HG03108 (cell line): ENCODE measurements around the gene TMEM176B.
"Not testable (repeated sequence)": the region's sequence is repeated elsewhere in the genome, so short reads cannot be mapped to it uniquely, and the experiment has no call there.

ENCODE experiments used
- ATAC-seq: cut with Tn5 transposase; IDR thresholded peaks from one replicate; pipeline ENCODE4 v1.9.1; 2021; ENCODE audit warnings: moderate library complexity; ENCODE audit not compliant: unreplicated experiment

The TMEM176B gene

GRCh38 chr7:150823484-150824126 lies 23.4 kb upstream of the TMEM176B start:
- no peak for ATAC-seq

- no peak for ATAC-seq
These were observed 22.9 kb upstream of the TMEM176B start for GRCh38 chr7:150823043-150823442.

GRCh38 chr7:150820578-150821198 lies 20.5 kb upstream of the TMEM176B start:
- no peak for ATAC-seq

GRCh38 chr7:150820148-150820547 lies 20.0 kb upstream of the TMEM176B start:
- ATAC-seq, result no peak

- no peak for ATAC-seq
These were observed 18.8 kb upstream of the TMEM176B start for GRCh38 chr7:150818971-150819370.

- ATAC-seq, result no peak
These were observed 14.3 kb upstream of the TMEM176B start for GRCh38 chr7:150814328-150815001.

- ATAC-seq, result not testable (repeated sequence)
These were observed 7.7 kb upstream of the TMEM176B start for GRCh38 chr7:150807616-150808438.

- no peak for ATAC-seq
These were observed 6.7 kb upstream of the TMEM176B start for GRCh38 chr7:150806863-150807262.

- no peak for ATAC-seq
These were observed 6.3 kb upstream of the TMEM176B start for GRCh38 chr7:150806454-150806853.

- no peak for ATAC-seq
These were observed 5.7 kb upstream of the TMEM176B start for GRCh38 chr7:150805864-150806263.

GRCh38 chr7:150804802-150805201 lies 4.6 kb upstream of the TMEM176B start:
- ATAC-seq, result no peak

GRCh38 chr7:150803161-150803860 lies 3.1 kb upstream of the TMEM176B start:
- no peak for ATAC-seq

- no peak for ATAC-seq
These were observed 2.0 kb upstream of the TMEM176B start for GRCh38 chr7:150801946-150802771.

- ATAC-seq, result no peak
These were observed 1.2 kb upstream of the TMEM176B start for GRCh38 chr7:150801242-150801945.

- ATAC-seq, result no peak
These were observed 547 bp upstream of the TMEM176B start, which contains the start of gene TMEM176A for GRCh38 chr7:150800581-150801241. TSS of gene TMEM176A (plus strand) at chr7:150800769. CDS start at chr7:150801551, 782 bp downstream.

GRCh38 chr7:150799156-150799555 lies 1.0 kb downstream of the TMEM176B start:
- ATAC-seq, result no peak

GRCh38 chr7:150797661-150798060 lies 2.5 kb downstream of the TMEM176B start:
- no peak for ATAC-seq

- no peak for ATAC-seq
These were observed 6.5 kb downstream of the TMEM176B start for GRCh38 chr7:150793569-150794238.
